Stimulated activated CD8-positive, alpha-beta memory T cell treated with anti-CD3 and anti-CD28 coated beads, Interleukin-7, amount 100 ng/mL, for 24 hours (primary cell): ENCODE data around the gene ARHGEF19.
"Not testable (repeated sequence)": the region's sequence is repeated elsewhere in the genome, so short reads cannot be mapped to it uniquely, and the experiment has no call there.

Experiments used
- DNase-seq: peaks from one replicate; pipeline ENCODE4 v3.0.0-alpha.2; 2020; ENCODE audit warnings: low read depth

Gene ARHGEF19

DNA sequence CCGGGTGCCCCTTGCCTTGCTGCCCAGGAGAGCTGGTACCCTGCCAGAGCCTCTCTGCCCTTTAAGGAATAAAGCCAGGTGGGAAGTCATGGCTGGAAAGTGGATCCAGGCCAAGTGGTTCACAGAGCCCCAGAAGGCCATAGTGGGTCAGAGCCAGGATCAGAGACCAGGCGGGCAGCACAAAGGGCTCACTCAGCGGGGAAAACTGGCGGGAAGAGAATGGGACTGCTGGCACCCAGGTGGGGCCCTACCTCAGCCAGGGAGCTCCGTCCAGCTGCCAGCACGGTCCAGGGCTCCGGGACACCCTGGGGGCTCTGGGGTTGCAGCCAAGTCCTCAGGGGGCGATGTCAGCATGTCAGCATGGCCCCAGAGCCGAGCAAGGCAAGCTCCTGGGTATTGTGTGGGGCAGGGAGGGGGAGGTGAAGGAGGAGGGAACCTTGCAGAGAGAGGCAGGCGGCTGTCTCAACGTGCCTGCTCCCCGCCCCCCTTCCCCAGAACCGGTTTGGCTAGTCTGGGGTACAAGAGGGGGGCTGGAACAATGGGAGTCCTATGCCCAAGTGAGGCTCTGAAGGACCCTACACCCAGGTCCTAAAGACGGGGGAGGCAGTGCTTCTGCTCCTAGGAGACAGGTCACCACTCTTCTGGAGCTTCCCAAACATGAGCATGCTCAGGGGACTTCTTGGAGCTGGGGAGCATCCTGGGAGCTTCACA is at the start of gene ARHGEF19:
Gene ARHGEF19, minus strand, starts transcription at position 402 of the 711 bp plus-strand sequence. CDS start 3,598 bp downstream, outside the sequence.
- DNase-seq = no peak

DNA sequence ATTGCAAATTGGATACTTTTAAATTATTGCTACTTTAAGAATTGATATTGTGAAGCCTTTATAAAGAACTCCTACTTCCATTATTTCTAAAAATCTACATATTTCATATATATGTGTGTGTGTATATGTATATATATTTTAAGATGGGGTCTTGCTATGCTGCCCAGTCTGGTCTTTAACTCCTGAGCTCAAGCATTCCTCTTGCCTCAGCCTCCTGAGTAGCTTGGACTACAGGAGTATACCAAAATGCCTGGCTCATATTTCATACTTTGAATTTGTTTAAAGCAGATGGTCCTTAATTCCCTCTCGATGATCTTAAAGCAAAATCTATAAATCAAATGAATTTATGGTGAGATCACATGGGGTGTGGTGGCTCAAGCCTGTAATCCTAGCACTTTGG is 49.6 kb upstream of the ARHGEF19 start:
- DNase-seq = no peak

DNA sequence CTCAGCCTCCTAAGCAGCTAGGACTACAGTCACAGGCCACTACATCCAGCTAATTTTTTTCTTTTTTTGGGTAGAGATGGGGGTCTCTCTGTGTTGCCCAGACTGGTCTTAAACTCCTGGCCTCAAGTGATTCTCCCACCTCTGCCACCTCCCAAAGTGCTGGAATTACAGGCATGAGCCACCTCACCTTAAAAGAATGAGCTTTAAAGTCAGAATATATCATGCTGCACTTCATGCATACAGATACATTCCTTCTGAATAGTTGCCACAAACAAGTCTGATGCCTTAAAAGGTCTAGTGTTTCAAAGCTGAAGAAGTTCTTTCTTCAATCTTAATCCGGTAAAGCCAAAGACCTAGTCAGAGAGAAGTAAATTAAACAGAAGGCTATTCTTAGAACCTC is 48.4 kb upstream of the ARHGEF19 start:
- DNase-seq = no peak

DNA sequence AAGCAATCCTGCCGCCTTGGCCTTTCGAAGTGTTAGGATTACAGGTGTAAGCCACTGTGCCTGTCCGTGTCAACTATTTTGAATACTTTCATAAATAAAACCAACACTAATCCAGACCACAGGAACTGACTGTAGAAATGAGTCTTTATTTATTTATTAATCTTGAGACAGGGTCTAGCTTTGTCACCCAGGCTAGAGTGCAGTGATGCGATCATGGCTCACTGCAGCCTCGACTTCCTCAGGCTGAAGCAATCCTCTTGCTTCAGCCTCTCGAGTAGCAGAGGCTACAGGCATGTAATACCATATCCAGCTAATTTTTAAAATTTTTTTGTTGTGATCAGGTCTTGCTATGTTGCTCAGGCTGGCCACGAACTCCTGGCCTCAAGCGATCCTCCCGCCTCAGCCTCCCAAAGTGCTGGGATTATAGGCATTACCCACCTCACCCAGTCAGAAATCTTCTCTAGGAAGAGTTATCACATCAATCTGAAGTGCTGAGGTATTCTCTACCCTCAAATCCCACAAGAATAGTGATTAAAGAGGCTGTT is 46.2 kb upstream of the ARHGEF19 start:
- DNase-seq = no peak

DNA sequence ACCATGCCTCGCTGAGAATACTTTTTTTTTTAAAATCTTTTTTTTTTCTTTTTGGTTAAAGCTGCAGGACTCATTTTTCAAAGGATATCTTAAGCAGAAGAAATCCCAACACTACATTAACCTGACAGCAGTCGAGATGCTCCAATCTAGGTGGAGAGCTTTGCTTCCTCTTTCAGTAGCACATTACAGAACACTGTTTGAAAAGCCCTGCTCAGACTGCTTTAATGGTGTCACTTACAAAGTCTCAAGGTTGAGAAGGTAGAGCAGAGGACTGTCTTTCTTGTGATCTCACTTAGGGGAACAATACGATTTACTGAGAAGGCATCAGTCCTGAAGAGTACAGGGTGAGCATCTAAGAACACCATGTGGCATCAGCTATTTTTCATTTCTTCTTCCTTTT is 45.5 kb upstream of the ARHGEF19 start:
- no peak for DNase-seq

DNA sequence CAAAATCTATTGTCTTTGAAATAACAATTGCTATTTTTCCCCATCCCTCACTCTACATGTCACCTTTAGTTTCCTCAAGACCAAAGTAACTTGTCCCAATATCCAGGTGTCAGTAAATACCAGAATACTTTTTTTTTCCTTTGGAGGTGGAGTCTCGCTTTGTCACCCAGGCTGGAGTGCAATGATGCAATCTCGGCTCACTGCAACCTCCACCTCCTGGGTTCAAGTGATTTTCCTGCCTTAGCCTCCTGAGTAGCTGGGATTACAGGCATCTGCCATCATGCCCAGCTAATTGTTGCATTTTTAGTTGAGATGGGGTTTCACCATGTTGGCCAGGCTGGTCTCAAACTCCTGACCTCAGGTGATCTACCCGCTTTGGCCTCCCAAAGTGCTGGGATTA is 45.1 kb upstream of the ARHGEF19 start:
- DNase-seq = not testable (repeated sequence)

DNA sequence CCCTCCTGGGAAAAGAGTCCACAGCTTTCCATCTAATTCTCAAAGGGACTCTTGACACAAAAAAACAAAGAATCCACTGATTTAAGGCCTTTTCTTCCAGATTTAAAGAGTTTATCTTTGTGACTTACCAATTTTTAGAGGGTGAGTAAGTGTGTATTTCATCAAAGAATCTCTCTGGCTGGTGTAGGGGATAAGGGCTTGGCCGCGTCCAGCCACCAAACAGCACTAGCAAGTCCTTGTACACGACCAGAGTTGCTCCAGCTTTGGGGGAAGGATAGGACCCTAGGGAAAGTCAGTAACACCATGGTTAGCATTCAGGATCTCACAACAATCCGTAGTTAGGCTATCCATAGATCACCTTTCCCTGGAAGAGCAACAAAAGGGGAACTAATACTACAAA is 44.0 kb upstream of the ARHGEF19 start:
- DNase-seq = no peak

DNA sequence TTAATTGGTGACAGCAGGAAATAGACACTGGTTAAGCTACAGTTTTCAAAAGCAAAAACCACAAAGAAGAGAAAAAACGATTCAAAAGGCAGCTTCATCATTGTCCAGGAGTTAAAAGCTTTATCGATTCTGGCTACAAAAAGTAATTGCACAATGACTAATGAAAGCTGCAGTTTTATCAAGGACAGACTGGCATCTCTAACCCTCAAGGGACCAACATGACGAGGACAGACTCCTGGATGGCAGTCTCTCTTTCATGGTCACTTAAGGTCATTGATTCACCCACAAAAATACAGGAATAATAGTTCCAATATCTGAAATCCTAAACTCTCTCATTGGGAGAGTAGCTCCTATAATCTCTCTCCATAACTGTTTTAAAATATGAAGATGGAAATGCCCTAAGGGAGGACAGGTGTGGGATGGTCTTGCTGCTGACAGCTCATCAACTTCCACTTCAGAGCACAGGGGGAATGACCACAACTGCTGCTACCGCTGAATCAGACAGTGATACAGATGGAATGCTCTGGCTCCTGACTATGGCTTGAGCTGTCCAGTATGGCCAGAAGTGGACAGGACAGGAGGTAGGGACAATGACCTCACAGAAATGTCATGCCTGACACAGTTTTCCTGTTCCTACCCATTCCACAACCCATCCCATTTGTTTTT is 41.9 kb upstream of the ARHGEF19 start:
- no peak for DNase-seq

DNA sequence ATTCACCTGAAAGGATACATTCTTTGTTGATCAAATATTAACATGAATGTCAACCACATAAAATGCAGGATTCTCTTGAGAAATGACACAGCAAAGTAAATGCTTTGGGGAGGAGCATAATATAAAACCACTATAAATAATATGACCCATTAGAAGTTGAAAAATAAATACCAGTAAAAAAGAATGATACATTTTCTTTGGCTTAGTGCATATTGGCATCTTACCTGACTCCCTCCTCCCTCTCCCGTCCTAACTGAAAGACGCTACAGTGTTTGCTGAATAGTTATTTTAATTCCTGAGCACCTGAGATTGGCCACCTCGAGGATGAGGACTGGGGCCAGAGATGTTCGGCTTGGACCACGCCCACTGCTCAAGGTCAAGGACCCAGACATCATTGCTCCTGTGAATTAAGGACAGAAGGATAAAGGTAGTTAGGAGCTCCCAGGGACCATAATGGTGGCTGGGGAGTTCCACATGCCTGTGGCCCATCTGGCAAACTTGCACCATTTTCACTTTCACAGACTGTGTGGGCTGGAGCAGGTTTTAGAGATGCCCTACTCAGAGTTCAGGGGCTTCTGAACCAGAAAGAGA is 41.0 kb upstream of the ARHGEF19 start:
- no peak for DNase-seq

DNA sequence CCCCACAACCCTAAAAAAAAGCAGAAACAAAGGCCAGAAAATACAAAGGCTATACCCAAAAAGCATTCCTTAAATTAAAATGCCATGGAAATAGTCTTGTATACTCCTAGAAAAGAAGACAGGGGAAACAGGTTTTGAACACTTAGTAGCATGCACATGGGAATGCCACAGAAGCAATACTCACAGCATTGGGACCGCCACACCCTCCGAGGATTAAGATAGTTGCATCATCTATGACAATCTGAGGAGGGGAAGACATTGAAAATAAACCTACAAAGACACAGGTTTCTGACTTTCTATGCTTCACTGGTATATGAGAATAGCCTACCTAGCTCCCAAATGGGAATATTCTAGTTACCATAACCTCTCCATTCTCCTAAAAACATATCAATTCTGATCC is 40.5 kb upstream of the ARHGEF19 start:
- no peak for DNase-seq

DNA sequence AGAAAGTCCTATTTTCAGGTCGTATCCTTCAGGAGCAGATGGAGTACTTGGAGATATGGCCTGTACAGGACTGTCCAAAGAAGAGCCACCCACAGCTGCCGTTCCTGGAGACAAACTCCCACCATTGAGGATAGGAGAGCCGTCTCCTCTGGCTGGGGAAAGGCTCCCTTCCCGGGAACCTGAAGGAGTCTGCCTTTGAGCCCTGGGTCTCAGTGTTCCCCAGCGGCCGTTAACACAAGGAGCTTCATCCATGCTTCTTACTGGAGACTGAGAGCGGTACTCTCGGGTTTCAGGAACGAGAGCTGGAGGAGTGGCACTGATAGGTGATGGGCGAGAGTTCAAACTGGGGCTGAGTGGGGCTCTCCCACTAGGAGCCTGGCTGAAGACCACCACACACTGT is 38.9 kb upstream of the ARHGEF19 start:
- no peak for DNase-seq

DNA sequence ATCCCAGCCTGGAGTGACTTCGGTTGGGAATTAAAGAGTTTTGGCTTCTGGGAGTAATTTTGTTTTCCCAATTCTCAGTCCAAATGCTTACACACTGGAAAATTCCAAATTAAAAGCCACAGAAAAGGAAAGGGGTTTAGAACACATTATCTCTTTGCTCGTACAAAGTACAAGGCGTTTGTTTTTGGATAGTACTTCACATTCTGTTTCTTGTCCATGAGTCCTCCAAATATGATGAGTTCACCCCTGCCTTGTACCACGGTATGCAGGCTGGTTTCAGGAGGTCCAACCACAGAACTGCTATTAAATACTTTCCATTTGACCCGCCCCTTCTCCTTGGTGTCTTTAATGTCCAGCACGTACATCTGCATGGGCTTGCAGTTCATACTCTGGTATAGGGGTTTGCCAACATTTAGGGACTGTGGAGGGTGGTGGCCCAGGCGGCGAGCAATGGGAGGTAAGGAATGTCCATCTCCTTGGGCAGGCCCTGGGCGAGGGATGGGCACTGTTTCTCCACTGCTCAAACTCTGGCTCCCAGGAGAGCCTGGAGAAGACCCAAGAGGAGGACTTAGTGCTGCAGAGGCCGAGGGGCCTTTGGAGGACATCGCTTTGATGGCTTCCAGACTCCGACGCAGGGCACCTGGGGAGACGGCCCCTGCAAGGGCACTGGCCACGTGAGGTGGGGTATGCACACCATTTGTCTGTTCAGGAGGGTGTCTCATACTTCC is 38.2 kb upstream of the ARHGEF19 start:
- DNase-seq = no peak

DNA sequence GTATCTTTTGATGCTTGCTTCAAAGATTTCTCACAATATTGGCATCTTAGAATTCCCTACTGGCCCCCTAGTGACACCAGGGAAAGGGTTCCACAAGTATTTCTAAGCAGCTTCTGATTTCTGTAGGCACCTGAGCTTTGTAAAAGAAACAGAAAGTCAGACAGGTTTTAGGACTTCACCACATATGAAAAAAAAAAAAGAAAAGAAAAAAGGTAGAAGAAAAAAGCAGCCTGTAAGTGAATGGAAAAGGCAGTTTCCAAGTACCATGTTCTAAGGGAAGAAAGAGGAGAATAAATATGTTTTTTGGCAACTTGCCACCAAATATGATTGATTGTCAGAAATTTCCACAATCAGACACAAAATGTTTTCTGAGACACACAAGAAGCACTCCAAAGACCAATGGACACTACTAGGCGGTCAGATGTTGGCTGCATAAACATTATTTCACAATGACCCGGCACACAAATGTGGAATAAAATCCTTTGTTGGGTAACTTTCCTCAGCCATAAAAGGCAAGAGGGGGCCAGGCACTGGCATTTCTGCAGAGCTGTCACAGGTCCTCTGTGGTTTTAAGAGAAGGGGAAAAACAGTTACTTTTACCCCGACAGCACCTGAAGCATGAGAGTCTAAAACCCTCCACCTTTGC is 37.3 kb upstream of the ARHGEF19 start:
- no peak for DNase-seq

DNA sequence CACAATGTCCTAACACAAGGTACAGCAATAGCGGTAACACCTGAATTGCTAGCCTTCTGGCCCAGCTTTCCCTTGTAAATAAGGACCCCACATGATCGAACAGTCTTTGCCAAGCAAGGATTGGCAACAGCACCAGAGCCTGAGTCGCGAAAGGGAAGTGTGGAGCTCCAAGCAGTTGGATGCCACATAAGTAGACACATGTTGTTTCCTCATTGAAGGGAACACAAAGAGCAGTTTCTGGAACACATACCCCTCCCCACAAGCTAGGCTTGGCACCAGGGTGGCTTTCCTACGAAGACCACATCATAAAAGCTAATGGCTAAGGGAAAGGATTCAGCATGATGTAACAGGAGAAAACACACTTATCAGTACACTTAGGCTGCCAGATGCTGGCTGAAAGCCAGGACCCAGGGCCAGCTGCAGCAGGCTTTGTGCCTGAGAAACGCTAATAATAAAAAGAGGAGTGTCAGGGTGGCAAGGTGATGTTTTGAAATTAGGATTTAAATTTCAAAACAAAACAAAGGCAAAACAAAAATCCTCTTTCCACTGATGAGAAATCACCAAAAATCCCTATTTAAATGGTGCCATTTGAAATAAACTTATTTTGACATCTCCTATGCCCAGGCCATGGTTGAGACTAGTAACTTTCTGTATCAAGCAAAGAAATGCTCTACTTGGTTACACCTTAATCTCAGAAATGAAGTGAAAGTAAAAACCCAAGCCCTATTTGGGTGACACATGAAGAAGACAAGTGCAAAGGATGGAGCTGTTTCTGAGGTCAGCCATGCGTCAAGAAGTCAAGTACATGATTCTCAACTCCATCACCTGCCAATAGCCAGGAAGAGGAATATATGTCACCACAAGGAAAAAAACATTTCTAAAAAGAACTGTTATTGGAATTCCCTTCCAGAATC is 36.4 kb upstream of the ARHGEF19 start:
- no peak for DNase-seq

DNA sequence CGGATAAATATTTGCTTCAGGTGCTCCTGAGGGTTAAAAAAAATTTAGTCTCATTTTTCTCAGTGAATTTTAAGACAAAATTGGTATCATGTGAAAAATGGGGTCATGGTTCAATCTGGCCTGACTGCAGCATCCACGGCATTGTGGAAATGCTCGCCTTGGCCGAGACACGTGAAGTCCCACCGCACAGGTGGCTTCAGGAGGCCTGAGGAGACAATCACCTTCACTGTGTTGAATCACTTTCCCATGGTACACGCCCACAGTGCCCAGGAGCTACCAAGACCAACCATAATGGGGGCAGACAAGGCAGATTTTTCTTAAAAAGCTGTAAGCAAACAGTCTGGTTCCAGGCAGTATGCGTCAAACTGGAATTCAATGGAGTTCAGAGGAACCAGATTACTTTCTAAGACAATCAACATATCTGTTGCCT is 35.6 kb upstream of the ARHGEF19 start:
- DNase-seq = no peak

DNA sequence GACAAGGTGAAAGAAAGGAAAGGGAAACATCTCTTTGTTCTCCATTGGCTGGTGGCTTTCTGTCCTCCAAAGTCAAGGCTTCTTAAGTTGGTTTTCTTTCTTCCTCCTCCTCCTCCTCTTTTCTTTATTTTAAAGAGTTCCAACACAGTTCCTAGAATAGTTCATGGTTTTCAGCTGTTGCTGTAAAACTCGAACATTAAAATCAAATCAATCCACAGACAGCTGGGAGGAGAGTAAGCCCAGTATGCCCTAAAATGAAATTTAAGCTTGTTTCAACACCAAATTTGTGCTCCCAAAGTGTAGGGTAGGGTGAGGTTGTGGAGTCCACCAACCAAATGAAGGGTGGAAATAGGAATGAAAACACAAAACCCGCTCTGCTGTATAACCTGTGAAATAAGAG is 35.0 kb upstream of the ARHGEF19 start:
- no peak for DNase-seq

DNA sequence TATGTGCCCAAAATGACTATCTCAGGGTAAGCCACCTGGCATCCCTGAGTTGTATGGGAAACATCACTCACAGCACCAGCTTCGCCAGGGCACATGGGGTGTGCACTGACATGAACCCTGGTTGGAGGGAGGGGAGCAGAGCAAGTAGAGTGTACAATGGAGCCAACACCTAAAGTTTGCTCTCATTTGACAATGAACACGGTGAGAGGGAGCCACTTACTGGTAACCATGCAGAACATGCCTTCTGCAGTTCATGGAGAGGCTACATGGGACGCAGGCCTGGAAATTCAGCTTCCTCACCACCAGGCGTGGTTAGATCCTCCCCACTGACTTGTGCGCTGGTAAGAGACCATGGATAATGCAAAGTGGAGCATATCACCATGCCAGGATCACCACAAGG is 34.5 kb upstream of the ARHGEF19 start:
- no peak for DNase-seq

DNA sequence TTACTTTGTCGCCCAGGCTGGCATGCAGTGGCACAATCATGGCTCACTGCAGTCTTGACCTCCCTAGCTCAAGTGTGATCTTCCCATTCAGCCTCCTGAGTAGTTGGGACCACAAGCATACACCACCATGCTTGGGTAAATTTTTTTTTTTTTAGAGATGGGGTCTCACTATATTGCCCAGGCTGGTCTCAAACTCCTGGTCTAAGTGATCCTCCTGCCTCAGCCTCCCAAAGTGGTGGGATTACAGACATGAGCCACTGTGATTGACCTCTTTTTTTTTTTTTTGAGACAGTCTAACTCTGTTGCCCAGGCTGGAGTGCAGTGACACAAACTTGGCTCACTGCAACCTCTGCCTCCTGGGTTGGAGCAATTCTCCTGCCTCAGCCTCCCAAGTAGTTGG is 33.8 kb upstream of the ARHGEF19 start:
- DNase-seq = not testable (repeated sequence)

DNA sequence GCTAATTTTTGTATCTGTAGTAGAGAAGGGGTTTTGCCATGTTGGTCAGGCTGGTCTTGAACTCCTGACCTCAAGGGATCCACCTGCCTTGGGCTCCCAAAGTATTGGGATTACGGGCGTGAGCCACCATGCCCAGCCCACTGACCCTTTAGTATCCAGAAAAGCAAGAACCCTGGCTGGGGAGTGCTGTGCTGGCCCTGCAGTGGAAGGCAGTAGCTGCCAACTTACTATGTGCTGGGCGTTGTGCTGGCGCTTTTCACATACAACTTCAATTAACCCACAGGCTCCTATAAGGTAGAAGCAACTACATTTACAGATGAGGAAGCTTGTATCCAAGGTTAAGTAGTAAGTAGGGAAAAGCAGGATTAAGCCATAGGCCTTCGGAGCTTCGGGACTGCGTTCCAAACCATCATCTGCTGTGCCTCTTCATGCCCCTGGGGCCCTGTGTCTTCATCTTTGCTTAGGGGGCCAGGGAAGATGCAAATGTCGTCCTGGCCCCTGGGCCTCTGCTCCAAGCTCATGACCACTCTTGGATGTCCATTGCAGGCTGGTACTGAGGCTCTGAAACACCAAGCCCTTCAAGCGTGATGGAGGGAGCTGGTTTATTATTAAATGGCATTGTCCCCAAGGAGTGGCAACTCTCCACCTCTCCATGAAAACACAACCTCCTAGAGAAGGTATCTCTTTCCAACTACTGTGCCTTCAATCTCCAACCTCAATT is 33.2 kb upstream of the ARHGEF19 start:
- no peak for DNase-seq

DNA sequence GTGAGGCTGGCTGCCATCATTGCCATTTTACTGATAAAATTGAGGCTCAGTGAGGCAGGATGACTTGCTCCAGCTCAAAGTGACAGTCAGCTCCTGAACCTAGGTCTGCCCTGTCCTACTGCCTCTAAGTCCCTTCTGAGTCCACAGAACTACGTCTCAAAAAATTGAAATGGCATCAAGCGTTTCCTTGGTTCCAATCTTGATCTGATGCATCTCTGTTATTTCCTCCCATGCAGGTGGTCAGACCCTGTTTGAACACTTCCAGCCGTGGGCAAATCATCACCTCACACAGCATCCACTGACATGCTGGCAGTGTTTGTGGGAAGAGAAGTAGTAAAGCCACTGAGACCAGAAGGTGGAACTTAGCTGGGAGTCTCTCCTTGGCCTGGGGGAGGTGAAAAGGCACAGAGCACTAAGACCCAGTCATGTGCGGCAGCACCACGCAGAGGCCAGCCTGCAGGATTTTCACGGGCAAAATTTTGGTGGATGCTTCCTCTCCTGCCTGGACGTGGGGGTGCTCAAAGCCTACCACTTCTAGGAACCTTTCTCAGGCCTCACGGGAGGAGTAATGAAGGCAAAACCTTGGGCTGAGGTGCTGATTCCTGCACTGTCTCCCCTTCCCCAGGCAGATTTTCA is 32.3 kb upstream of the ARHGEF19 start:
- DNase-seq = no peak
